ENCODE measurements around the gene C8G.

The C8G gene

DNA sequence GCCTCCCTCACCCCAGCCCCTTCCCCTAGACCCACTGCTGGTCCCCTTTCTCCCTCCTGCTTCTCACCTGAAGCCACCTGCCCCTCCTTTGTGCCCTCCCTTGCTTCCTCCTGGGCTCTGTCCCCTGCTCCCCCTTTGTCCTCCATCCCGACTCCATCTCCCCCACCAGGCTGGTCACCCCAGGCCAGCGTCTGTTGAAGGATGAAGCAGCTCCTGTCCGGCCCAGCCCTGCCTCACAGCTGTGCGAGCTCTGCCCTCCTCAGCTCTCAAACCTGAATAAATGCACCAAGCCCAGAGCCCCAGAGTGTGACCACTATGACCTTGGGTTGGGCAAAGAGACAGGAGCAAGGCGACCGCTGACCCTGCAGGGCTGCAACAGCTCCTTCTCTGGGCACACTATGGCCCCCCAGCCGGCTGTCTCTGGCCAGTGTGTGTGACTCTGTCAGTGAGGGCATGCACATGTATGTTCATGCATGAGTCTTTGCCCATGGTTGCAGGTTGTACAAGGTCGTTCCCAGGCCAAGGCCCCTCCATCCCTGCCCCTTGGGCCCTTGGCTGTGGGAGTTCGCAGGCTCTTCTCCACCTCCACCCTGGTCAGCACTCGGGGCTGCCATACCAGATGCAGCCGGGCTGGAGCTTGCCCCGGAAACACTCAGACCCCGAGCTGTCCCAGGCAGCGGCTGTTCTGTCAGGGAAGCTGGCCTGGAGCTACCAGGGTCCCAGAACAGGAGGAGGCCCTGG lies 10.3 kb downstream of the C8G start:
- no peak for DNase-seq

GRCh38 chr9:136955943-136956335 lies 10.9 kb downstream of the C8G start:
- DNase-seq: no peak

DNA sequence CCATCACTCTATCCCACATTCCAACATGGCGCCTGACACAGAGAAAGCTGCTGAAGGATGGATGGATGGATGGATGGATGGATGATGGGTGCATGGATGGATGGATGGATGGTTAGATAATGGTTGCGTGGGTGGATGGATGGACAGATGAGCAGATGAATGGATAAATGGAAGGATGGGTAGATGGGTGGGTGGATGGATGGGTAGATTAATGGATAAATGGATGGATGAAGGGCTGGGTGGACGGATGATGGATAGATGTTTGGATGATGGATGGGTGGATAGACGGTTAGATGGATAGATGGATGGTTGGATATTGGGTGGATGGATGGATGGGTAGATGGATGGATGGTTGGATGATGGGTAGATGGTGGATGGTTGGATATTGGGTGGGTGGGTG lies 11.6 kb downstream of the C8G start:
- DNase-seq: no peak

GRCh38 chr9:136957461-136957860 lies 12.4 kb downstream of the C8G start:
- no peak for DNase-seq

DNA sequence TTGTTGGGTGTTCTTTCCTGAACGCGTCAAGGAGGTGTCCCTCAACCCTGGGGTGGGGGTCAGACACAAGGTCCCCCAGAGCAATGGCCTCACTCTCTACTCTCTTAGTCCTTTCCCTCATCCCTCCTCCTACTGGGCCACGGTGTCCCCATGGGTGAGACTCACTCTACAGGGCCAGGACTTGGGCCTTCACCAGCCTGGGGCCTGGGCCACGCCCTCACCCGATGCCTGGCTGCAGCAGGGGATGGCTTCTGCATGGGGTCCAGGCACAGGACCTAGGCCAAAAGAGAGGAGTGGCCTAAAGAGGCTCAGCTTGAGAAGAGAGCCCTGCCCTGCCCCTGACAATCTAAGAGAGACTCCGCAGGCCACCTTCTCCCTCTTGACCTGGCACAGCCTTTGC lies 12.9 kb downstream of the C8G start:
- no peak for DNase-seq

- DNase-seq: no peak
Measured at GRCh38 chr9:136958473-136958872, 13.4 kb downstream of the C8G start.

- DNase-seq: no peak
Measured at GRCh38 chr9:136958898-136959850, 14.1 kb downstream of the C8G start.

DNA sequence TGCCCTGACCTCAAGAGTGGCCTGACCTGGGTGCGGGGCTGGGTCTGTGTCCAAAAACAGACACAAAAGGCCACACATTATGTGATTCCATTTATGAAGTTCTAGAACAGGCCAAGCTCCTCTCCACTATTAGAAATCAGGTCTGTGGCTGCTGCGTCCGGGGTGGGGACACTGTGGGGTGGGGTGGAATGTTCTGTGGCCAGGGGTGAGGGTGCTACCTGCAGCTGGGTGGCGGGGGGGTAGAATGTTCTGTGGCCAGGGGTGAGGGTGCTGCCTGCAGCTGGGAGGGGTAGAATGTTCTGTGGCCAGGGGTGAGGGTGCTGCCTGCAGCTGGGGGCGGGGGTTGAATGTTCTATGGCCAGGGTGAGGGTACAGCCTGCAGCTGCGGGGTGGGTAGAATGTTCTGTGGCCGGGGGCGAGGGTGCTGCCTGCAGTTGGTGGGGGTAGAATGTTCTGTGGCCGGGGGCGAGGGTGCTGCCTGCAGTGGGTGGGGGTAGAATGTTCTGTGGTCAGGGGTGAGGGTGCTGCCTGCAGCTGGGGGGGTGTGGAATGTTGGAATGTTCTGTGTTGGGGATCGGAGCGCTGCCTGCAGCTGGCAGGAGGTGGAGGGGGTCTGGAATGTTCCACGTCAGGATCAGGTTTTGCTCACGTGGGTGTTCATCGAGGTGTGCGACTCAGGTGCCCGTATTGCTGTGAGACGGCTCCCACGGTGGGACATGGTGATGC lies 15.3 kb downstream of the C8G start:
- DNase-seq: no peak

DNA sequence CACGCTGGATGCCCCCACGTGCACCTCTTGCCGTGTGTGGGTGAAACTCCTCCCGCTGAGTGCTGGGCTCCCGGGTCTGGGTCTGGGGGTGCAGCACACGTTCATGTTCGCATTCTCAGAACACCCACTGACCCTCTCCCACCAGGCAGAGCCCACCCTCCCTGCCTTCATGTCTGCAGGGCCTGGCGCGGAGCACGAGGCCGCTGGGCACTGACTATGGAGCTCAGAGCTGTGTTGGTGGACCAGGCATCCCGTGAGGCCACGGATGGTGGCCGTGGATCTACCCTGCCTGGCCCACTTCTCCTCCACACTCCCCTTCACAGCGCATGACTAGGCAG lies 15.9 kb downstream of the C8G start:
- no peak for DNase-seq

- DNase-seq: no peak
Measured at GRCh38 chr9:136961279-136962065, 16.4 kb downstream of the C8G start.

DNA sequence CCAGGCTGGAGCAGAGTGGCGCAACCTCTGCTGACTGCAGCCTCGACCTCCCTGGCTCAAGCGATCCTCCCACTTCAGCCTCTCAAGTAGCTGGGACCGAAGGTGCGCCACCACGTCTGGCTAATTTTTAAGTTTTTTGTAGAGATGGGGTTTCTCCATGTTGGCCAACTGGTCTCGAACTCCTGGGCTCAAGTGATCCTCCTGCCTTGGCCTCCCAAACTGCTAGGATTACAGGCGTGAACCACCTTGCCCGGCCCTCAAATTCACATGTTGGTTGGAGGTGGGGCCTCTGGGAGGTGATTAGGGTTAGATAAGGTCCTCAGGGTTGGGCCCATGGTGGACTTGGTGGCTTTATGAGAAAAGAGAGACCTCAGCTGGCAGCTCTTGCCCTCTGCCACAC lies 17.1 kb downstream of the C8G start:
- no peak for DNase-seq

DNA sequence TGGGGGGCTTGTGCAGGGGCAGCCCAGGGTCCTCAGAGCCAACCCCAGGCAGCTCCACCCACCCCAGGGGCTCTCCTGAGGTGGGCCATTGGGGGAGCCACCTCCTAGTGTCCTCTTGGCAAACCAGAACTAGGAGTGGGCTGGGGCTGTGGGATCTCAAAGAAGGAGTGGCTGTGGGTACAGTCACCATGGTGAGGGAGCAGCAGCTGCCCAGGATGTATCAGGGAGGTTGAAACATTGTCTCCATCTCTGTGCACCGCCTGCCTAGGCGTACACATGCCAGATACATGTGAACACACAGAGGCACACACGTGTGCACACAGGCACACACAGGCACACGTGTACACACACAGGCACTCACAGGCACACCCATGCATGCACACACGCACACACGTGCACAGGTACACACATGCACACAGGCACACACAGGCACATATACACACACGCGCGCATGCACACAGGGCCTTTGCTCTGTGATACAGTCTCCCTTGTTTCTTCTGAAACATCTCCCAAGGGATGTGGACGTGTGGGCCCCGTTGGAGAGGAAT lies 17.7 kb downstream of the C8G start:
- no peak for DNase-seq

DNA sequence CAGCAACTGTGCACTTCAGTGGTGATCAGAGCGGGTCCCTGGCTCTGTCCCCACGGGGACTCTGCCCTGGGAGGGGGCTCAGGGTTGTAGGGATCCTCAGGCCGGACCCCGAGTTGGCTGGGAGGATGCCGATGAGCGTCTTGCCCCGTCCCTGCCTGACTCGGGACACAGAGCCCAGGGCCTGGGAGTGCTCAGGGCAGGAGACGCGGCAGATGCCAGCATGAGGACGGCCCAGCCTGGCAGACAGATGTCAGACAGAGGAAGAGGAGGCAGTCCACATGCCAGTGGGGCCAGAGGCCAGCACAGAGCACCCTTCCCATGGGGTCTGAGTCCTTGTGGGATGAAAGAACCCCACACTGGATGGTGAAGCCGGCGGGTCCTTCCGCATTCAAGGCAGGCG lies 18.3 kb downstream of the C8G start:
- DNase-seq: no peak

GRCh38 chr9:136963751-136964150 lies 18.7 kb downstream of the C8G start:
- no peak for DNase-seq

- DNase-seq: no peak
Measured at GRCh38 chr9:136964171-136964689, 19.2 kb downstream of the C8G start.

- DNase-seq: no peak
Measured at GRCh38 chr9:136964833-136965422, 19.9 kb downstream of the C8G start.

GRCh38 chr9:136965771-136966484 lies 20.9 kb downstream of the C8G start:
- no peak for DNase-seq

- DNase-seq: no peak
Measured at GRCh38 chr9:136968333-136969127, 23.5 kb downstream of the C8G start.

DNA sequence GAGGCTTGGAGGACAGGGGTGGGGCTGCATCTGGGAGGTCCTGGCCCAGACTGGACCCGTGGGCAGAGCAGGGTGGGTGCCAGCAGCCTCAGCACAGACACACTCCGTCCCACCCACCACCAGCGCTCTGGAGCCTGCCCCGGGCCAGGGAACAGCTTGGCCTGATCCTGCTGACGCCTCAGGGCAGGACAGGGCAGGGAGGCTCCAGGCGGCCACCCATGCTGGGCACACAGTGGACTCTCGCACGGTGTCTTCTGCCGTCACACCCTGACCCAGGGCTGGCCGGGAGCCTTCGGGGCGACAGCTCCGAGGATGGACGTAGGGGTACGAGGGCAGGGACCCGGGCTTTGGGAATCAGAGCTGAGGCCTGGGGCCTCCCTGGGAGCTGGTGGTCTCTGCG lies 24.1 kb downstream of the C8G start:
- DNase-seq: no peak

DNA sequence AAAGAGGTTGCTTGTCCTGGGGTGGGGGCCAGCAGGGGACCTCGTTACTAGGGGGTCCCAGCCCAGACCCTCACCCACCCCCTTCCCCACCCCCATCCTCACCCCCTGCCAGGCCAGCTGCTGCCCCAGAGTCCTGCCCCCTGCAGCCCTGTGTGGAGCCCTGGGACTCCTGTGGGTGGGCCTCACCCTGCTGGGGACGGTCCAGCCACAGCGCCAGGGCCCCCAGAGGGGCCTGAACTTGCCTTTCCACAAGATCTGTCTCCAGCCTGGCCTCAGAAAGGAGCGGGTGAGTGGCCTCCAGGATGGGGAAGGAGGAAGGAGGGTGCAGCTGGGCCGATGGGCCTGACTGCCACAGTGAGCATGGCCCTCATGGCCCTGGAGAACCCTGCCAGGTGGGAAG lies 24.7 kb downstream of the C8G start:
- DNase-seq: no peak

Data from NCI-H1048 (cell line).